ENCODE results near the gene CCL11.

DNA sequence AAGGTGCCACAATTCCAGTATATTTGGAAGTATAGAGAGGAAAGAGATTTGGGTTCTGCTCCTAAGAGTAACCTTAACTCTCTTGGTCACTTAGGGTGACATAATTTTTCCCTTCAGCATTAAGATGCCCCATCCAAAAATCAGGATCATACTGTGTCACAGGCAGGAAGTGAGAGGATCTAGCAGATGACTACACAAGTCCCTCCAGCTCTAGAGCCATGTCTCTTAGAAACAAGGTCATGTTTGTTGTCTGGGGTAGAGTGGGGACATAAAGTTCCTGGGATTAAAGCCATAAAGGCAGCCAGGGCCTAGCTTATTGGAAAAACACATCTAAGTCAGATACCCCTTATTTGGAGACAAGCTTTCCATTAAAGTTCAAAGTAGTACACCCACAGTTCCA lies 36.4 kb downstream of the CCL11 start:
- no peak for TF ChIP-seq POLR2AphosphoS5 (IDR thresholded peaks at IDR 0.05; ENCODE audit: low read depth, low read length)
- no peak for TF ChIP-seq ELF1 (IDR thresholded peaks at IDR 0.05)
- no peak for TF ChIP-seq RFX5 (IDR thresholded peaks at IDR 0.05; ENCODE audit: low read length)
- TF ChIP-seq, protein P1, sequence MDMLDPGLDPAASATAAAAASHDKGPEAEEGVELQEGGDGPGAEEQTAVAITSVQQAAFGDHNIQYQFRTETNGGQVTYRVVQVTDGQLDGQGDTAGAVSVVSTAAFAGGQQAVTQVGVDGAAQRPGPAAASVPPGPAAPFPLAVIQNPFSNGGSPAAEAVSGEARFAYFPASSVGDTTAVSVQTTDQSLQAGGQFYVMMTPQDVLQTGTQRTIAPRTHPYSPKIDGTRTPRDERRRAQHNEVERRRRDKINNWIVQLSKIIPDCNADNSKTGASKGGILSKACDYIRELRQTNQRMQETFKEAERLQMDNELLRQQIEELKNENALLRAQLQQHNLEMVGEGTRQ (IDR thresholded peaks at IDR 0.05; ENCODE audit: borderline replicate concordance, low read depth, low read length): no peak
- TF ChIP-seq MXI1 (IDR thresholded peaks at IDR 0.05; ENCODE audit: low read depth, low read length): no peak
- TF ChIP-seq, protein P2, sequence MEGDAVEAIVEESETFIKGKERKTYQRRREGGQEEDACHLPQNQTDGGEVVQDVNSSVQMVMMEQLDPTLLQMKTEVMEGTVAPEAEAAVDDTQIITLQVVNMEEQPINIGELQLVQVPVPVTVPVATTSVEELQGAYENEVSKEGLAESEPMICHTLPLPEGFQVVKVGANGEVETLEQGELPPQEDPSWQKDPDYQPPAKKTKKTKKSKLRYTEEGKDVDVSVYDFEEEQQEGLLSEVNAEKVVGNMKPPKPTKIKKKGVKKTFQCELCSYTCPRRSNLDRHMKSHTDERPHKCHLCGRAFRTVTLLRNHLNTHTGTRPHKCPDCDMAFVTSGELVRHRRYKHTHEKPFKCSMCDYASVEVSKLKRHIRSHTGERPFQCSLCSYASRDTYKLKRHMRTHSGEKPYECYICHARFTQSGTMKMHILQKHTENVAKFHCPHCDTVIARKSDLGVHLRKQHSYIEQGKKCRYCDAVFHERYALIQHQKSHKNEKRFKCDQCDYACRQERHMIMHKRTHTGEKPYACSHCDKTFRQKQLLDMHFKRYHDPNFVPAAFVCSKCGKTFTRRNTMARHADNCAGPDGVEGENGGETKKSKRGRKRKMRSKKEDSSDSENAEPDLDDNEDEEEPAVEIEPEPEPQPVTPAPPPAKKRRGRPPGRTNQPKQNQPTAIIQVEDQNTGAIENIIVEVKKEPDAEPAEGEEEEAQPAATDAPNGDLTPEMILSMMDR (IDR thresholded peaks at IDR 0.05): no peak
- no peak for TF ChIP-seq SMC3 (IDR thresholded peaks at IDR 0.05; ENCODE audit: low read depth, low read length)
- no peak for TF ChIP-seq FOXJ3 (CRISPR knock-in tag; IDR thresholded peaks at IDR 0.05)
- TF ChIP-seq TAF1 (IDR thresholded peaks at IDR 0.05; ENCODE audit: borderline replicate concordance, low read depth, low read length): no peak

Measured in SK-N-SH (cell line).